Mesenchymal stem cell (in vitro differentiated cells and primary cell): ENCODE measurements around the gene TBL1X.

ENCODE experiments used
- DNase-seq: peaks from one replicate; pipeline ENCODE4 v3.0.0-alpha.2; 2013
- H2AFZ ChIP-seq: one replicate; pipeline ENCODE4 v1.6.1; 2013; ENCODE audit warnings: low read depth, mild to moderate bottlenecking, control low read depth, inconsistent platforms, low read length, moderate library complexity
- H2AK5ac ChIP-seq: 2 replicates; pipeline ENCODE4 v1.6.1; 2013; ENCODE audit warnings: low read length, moderate library complexity, mild to moderate bottlenecking, inconsistent platforms; ENCODE audit not compliant: severe bottlenecking
- H2BK120ac ChIP-seq: one replicate; pipeline ENCODE4 v1.6.1; 2013; ENCODE audit warnings: low read depth, mild to moderate bottlenecking, inconsistent platforms, low read length, moderate library complexity
- H2BK12ac ChIP-seq, 2 experiments: one replicate each; pipeline ENCODE4 v1.6.1; 2013; ENCODE audit warnings: inconsistent platforms in 2 of 2, low read length in 2 of 2, mild to moderate bottlenecking in 2 of 2, moderate library complexity in 2 of 2, control low read depth in 1 of 2
- H2BK15ac ChIP-seq: one replicate; pipeline ENCODE4 v1.6.1; 2013; ENCODE audit warnings: mild to moderate bottlenecking, low read depth, inconsistent platforms; ENCODE audit not compliant: poor library complexity, severe bottlenecking
- H2BK5ac ChIP-seq: 2 replicates; pipeline ENCODE4 v1.6.1; 2013; ENCODE audit warnings: low read depth, mild to moderate bottlenecking, low read length, control low read depth, inconsistent platforms; ENCODE audit not compliant: poor library complexity, severe bottlenecking
- H3K14ac ChIP-seq, 2 experiments: one replicate each; pipeline ENCODE4 v1.6.1; 2013; ENCODE audit warnings: inconsistent platforms in 2 of 2, low read length in 2 of 2, control low read depth in 1 of 2, mild to moderate bottlenecking in 1 of 2, moderate library complexity in 1 of 2
- H3K18ac ChIP-seq, 2 experiments: one replicate each; pipeline ENCODE4 v1.6.1; 2013; ENCODE audit warnings: inconsistent platforms in 2 of 2, low read length in 2 of 2, control low read depth in 1 of 2, low read depth in 1 of 2, mild to moderate bottlenecking in 1 of 2
- H3K23ac ChIP-seq, 2 experiments: one replicate each; pipeline ENCODE4 v1.6.1; 2013; ENCODE audit warnings: inconsistent platforms in 2 of 2, low read length in 2 of 2, mild to moderate bottlenecking in 2 of 2, moderate library complexity in 2 of 2, control low read depth in 1 of 2
- H3K27ac ChIP-seq: 2 replicates; pipeline ENCODE4 v1.5.1; 2013; ENCODE audit warnings: mild to moderate bottlenecking, moderate library complexity, low read length, control low read depth, inconsistent platforms; ENCODE audit not compliant: poor library complexity, severe bottlenecking
- H3K27me3 ChIP-seq, 2 experiments: 2 replicates each; pipeline versions ENCODE4 v1.6.1 to v1.7.0; 2013; ENCODE audit warnings: low read length in 2 of 2, mild to moderate bottlenecking in 2 of 2, moderate library complexity in 2 of 2, control low read depth in 1 of 2, inconsistent platforms in 1 of 2; ENCODE audit not compliant: control insufficient read depth in 1 of 2, insufficient read depth in 1 of 2
- H3K36me3 ChIP-seq, 2 experiments: 2 replicates each; pipeline versions ENCODE4 v1.6.1 to v1.7.0; 2013; ENCODE audit warnings: low read length in 2 of 2, control low read depth in 1 of 2, inconsistent platforms in 1 of 2, low read depth in 1 of 2, mild to moderate bottlenecking in 1 of 2; ENCODE audit not compliant: insufficient read depth in 2 of 2, control insufficient read depth in 1 of 2
- H3K4ac ChIP-seq, 2 experiments: one replicate each; pipeline ENCODE4 v1.6.1; 2013; ENCODE audit warnings: inconsistent platforms in 2 of 2, low read length in 2 of 2, mild to moderate bottlenecking in 2 of 2, moderate library complexity in 2 of 2, control low read depth in 1 of 2, low read depth in 1 of 2
- H3K4me1 ChIP-seq: 2 replicates; pipeline ENCODE4 v1.6.1; 2013; ENCODE audit warnings: low read depth, low read length, control low read depth; ENCODE audit not compliant: control insufficient read depth, insufficient read depth
- H3K4me2 ChIP-seq: 2 replicates; pipeline ENCODE4 v1.6.1; 2013; ENCODE audit warnings: low read length, mild to moderate bottlenecking, inconsistent platforms; ENCODE audit not compliant: poor library complexity, severe bottlenecking
- H3K4me3 ChIP-seq, 2 experiments: 2 replicates each; pipeline versions ENCODE4 v1.5.1 to v1.7.0; 2013; ENCODE audit warnings: low read length in 2 of 2, mild to moderate bottlenecking in 2 of 2, control low read depth in 1 of 2, low read depth in 1 of 2; ENCODE audit not compliant: insufficient read depth in 1 of 2
- H3K79me1 ChIP-seq: replicated peaks from 2 replicates; pipeline ENCODE4 v1.6.1; 2013; ENCODE audit warnings: mild to moderate bottlenecking, control low read depth, low read length, inconsistent platforms; ENCODE audit not compliant: poor library complexity, severe bottlenecking
- H3K9ac ChIP-seq: 2 replicates; pipeline ENCODE4 v1.7.0; 2013; ENCODE audit warnings: mild to moderate bottlenecking, low read length, moderate library complexity
- H3K9me3 ChIP-seq: 2 replicates; pipeline ENCODE4 v1.7.0; 2013; ENCODE audit warnings: mild to moderate bottlenecking, low read length; ENCODE audit not compliant: control insufficient read depth
- H4K8ac ChIP-seq: one replicate; pipeline ENCODE4 v1.6.1; 2013; ENCODE audit warnings: inconsistent platforms, mild to moderate bottlenecking, low read length, moderate library complexity
- H4K91ac ChIP-seq: one replicate; pipeline ENCODE4 v1.6.1; 2013; ENCODE audit warnings: mild to moderate bottlenecking, low read length, inconsistent platforms
- WGBS: methylation state at CpG from one replicate; pipeline ENCODE4 v1.1.7; 2013; ENCODE audit warnings: mixed read lengths; 5-methylcytosine and 5-hydroxymethylcytosine counted together

The TBL1X gene

DNA sequence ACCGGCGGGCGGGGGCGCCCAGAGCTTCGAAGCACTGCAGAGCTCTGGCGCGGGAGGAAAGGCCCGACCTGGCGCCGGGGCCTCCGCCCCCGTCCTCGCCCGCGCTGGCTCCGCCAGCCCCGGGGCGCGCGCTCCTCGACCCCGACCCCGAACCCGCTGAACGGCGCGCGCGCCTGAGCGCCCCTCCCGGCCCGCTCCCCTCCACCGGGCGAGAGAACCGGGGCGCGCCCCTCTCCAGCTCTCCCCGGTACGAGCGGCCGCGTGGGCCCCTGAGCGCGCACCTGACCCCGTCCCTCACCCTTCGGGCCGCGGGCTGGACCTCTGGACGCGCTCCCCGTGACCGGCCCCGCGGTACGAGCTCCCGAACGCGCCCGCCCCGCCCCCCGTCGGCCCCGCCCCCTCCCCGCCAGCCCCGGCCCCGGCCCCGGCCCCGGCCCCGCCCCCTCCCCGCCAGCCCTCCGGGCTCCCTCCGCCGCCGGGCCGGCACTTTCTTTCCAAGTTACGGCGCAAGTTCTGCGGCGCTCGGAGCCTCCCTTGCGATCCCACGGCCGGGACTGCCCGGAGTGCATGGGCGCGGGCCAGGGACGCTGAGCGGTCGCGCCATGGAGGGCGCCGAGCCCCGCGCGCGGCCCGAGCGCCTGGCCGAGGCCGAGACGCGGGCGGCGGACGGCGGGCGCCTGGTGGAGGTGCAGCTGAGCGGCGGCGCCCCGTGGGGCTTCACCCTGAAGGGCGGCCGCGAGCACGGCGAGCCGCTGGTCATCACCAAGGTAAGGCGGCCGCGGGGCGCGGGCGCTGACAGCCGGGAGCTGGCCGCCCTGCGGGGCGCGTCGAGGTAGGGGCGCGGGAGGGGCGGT is 321.3 kb downstream of the TBL1X start, which contains the start of gene SHROOM2:
TSS of gene SHROOM2 (plus strand) at position 486 of the 854 bp plus-strand sequence. CDS start at position 603, 117 bp downstream.
- Histone ChIP-seq H2BK12ac (no peak within 1 kb of the TSS), H4K8ac (peak within 1 kb of the TSS; percentile 54), H3K4me3 (peak within 1 kb of the TSS in 1 of 2 experiments; percentile 79), H4K91ac (no peak within 1 kb of the TSS), H2AFZ (peak within 1 kb of the TSS; percentile 71), H3K4ac (peak within 1 kb of the TSS in 1 of 2 experiments; percentile 58), H3K79me1 (no peaks in the 10 kb centered on the region), H3K27me3 (peaks cover 0 to 49% of the 10 kb centered on the region in 2 experiments), H3K4me1 (peaks cover 12% of the 10 kb centered on the region), H3K23ac (peak within 1 kb of the TSS in 1 of 2 experiments; percentile 40), H2AK5ac (no peak within 1 kb of the TSS), H2BK15ac (peak within 1 kb of the TSS; percentile 52), H3K14ac (no peak within 1 kb of the TSS), H3K9me3 (peaks cover 6% of the 10 kb centered on the region), H3K27ac (no peak within 1 kb of the TSS), H3K9ac (no peak within 1 kb of the TSS), H3K36me3 (no peaks in the 10 kb centered on the region), H2BK120ac (peak within 1 kb of the TSS; percentile 61), H2BK5ac (peak within 1 kb of the TSS; percentile 66), H3K4me2 (peak within 1 kb of the TSS; percentile 75), H3K18ac (peak within 1 kb of the TSS; percentile 43 to 84)
- peak; percentile 25 for DNase-seq
- WGBS = 0% methylated on average over 18 of the region's 132 CpGs

DNA sequence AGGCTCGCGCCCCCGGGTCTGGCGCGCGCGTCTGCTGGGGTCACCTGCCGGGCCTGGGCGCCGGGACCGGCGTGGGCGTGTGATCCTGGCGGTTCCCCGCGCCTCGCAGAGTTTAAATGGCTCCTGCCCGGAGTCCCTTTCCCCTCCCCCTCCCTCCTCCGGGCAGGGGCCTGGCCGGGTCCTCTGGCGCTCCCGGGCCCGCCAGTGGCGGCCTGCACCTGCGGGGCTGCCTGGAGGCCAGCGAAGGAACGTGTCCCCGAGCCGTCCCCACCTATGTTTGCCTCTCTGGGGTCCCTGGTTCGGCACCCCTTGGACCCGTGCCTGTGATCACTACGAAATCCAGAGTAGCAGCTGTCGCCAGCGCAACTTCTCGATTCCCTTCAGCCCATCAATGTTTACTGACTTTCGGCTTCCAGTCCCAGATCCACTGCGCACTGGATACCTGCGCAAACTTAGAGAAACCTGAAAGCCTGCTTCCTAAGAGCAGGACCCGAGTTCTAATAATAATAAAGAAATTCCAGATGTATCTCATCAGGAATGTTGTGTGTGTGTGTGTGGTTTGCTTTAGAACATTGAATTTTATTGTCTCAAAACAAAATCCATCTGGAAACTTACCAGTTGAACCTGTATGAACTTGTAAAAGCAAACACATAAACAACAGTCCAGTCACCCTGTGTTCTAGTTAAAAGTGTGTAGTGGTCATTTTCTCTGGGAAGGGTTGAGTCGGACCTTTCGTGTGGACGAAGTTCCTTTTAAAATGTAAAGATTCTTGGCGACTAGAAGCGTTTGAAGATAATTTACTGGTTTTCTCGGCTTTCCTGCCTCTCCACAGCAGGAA is 322.2 kb downstream of the TBL1X start:
- Histone ChIP-seq H3K79me1 (no peaks in the 10 kb centered on the region), H2AFZ (peak overlapping the region; percentile 71), H3K9ac (no peak overlapping the region), H2AK5ac (no peak overlapping the region), H2BK5ac (peak overlapping the region; percentile 66), H2BK120ac (no peak overlapping the region), H4K91ac (no peak overlapping the region), H4K8ac (no peak overlapping the region), H3K36me3 (no peaks in the 10 kb centered on the region), H3K18ac (peak overlapping the region; percentile 43 to 48), H3K4me3 (peak overlapping the region in 1 of 2 experiments; percentile 79), H3K4ac (peak overlapping the region in 1 of 2 experiments; percentile 58), H3K23ac (peak overlapping the region in 1 of 2 experiments; percentile 40), H3K4me1 (peaks cover 12% of the 10 kb centered on the region), H3K4me2 (peak overlapping the region; percentile 51), H3K9me3 (peaks cover 6% of the 10 kb centered on the region), H3K27me3 (peaks cover 0 to 49% of the 10 kb centered on the region in 2 experiments), H2BK12ac (no peak overlapping the region), H3K14ac (no peak overlapping the region), H2BK15ac (peak overlapping the region; percentile 48), H3K27ac (no peak overlapping the region)
- peak; percentile 39 for DNase-seq
- WGBS = 0% methylated on average over 24 of the region's 45 CpGs

DNA sequence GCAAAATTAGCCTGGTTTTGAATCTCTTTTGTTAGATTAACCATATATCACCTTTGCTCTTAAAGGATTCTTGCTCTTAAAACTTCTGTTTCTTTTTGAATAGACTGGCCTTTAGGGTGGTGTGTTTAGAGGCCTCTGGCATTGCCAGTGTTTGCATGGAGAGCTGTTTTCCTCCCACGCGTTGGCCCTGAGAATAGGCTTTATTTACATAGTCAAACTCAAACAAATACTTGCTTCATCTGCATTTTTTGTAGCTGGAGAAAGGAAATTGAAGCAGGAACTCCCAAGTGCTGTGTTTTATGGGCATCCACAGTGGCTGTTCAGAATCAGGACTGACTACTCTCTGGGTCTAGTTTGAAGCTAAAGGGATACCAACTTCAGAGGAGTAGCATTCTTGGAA is 324.1 kb downstream of the TBL1X start:
- peak overlapping the region; percentile 85 for H3K27ac ChIP-seq
- peak overlapping the region; percentile 29 for H3K4me2 ChIP-seq
- peak overlapping the region in 1 of 2 experiments; percentile 24 for H3K4ac ChIP-seq
- no peak overlapping the region for H3K4me3 ChIP-seq
- WGBS = no CpG with 5 or more reads among the region's 2 CpGs
- peak overlapping the region in 1 of 2 experiments; percentile 25 for H2BK12ac ChIP-seq
- no peaks in the 10 kb centered on the region for H3K79me1 ChIP-seq
- H3K18ac ChIP-seq = peak overlapping the region in 1 of 2 experiments; percentile 52
- H2BK5ac ChIP-seq = no peak overlapping the region
- no peak overlapping the region for H3K9ac ChIP-seq
- H4K8ac ChIP-seq = no peak overlapping the region
- H3K36me3 ChIP-seq = no peaks in the 10 kb centered on the region
- H3K14ac ChIP-seq = no peak overlapping the region
- H4K91ac ChIP-seq = no peak overlapping the region
- no peak overlapping the region for H3K23ac ChIP-seq
- peak overlapping the region; percentile 33 for H2AK5ac ChIP-seq
- no peak overlapping the region for H2BK120ac ChIP-seq
- H2BK15ac ChIP-seq = no peak overlapping the region
- H3K27me3 ChIP-seq = peaks cover 0 to 46% of the 10 kb centered on the region in 2 experiments
- H3K4me1 ChIP-seq = peaks cover 12% of the 10 kb centered on the region
- peak; percentile 75 for DNase-seq
- peaks cover 6% of the 10 kb centered on the region for H3K9me3 ChIP-seq
- no peak overlapping the region for H2AFZ ChIP-seq
